Smooth muscle cell (in vitro differentiated cells): ENCODE results near the gene ARHGAP12. TPM values are rescaled to one million over a fixed set of nuclear protein-coding genes. Genes with fewer than 3 reads are reported as not detected.

Source experiments
- DNase-seq: peaks from one replicate; lab custom pipeline; 2025; ENCODE audit not compliant: unreplicated experiment; lab: John Stamatoyannopoulos, UW
- H2AFZ ChIP-seq: fragments of 200-600 bp; sonication (generic); 2 replicates; pipeline ENCODE4 v1.6.0; 2016; ENCODE audit warnings: antibody characterized with exemption, low read depth, mild to moderate bottlenecking
- H3F3A ChIP-seq: fragments of 200-600 bp; sonication (generic); 2 replicates; pipeline ENCODE4 v1.6.0; 2017; ENCODE audit warnings: antibody characterized with exemption, low read depth
- H3K27ac ChIP-seq: fragments of 200-600 bp; sonication (generic); 2 replicates; pipeline ENCODE4 v1.5.1; 2016; ENCODE audit warnings: low read depth, mild to moderate bottlenecking
- H3K27me3 ChIP-seq: fragments of 200-600 bp; sonication (generic); 2 replicates; pipeline ENCODE4 v1.6.1; 2016; ENCODE audit warnings: low read depth, mild to moderate bottlenecking
- H3K36me3 ChIP-seq: fragments of 200-600 bp; sonication (generic); 2 replicates; pipeline ENCODE4 v1.5.1; 2016; ENCODE audit warnings: low read depth
- H3K4me1 ChIP-seq: fragments of 200-600 bp; sonication (generic); 2 replicates; pipeline ENCODE4 v1.5.1; 2016; ENCODE audit warnings: low read depth
- H3K4me2 ChIP-seq: fragments of 200-600 bp; sonication (generic); 2 replicates; pipeline ENCODE4 v1.6.0; 2016; ENCODE audit warnings: mild to moderate bottlenecking
- H3K4me3 ChIP-seq: fragments of 200-600 bp; sonication (generic); 2 replicates; pipeline ENCODE4 v1.5.1; 2016; ENCODE audit warnings: mild to moderate bottlenecking
- H3K79me2 ChIP-seq: fragments of 200-600 bp; sonication (generic); 2 replicates; pipeline ENCODE4 v1.6.0; 2016; ENCODE audit warnings: low read depth, mild to moderate bottlenecking
- H3K9ac ChIP-seq: fragments of 200-600 bp; sonication (generic); 2 replicates; pipeline ENCODE4 v1.6.0; 2016; ENCODE audit warnings: low read depth
- H3K9me3 ChIP-seq: fragments of 200-600 bp; sonication (generic); replicated peaks from 2 replicates; pipeline ENCODE4 v1.5.1; 2016; ENCODE audit warnings: low read depth
- H4K20me1 ChIP-seq: fragments of 200-600 bp; sonication (generic); 2 replicates; pipeline ENCODE4 v1.6.0; 2016; ENCODE audit warnings: low read depth
- CTCF ChIP-seq: fragments of 200-600 bp; sonication (generic); IDR thresholded peaks from 2 replicates; pipeline ENCODE4 v1.5.1; 2017; ENCODE audit warnings: borderline replicate concordance, mild to moderate bottlenecking, antibody characterized with exemption; ENCODE audit not compliant: insufficient read depth, poor library complexity, severe bottlenecking
- WGBS: methylation state at CpG from one replicate; pipeline ENCODE4 v1.1.7; 2016; ENCODE audit warnings: low lambda C conversion rate; 5-methylcytosine and 5-hydroxymethylcytosine counted together
- polyA plus RNA-seq: library from polyadenylated mRNA; unstranded; fragments of >200 nt; fragmentation: Nextera tagmentation; extraction: Ambion mirVana; gene quantifications from 2 replicates; pipeline ENCODE4 v1.2.1, GENCODE V29; 2016
- total RNA-seq: library from RNA; depleted of rRNA; stranded (reverse); fragments of >200 nt; gene quantifications from 2 replicates; pipeline ENCODE4 v1.2.3, GENCODE V29; 2014

The ARHGAP12 gene
- total and polyA plus RNA-seq, 2 experiments from 2014 or later: 14.5 to 46.2 TPM

DNA sequence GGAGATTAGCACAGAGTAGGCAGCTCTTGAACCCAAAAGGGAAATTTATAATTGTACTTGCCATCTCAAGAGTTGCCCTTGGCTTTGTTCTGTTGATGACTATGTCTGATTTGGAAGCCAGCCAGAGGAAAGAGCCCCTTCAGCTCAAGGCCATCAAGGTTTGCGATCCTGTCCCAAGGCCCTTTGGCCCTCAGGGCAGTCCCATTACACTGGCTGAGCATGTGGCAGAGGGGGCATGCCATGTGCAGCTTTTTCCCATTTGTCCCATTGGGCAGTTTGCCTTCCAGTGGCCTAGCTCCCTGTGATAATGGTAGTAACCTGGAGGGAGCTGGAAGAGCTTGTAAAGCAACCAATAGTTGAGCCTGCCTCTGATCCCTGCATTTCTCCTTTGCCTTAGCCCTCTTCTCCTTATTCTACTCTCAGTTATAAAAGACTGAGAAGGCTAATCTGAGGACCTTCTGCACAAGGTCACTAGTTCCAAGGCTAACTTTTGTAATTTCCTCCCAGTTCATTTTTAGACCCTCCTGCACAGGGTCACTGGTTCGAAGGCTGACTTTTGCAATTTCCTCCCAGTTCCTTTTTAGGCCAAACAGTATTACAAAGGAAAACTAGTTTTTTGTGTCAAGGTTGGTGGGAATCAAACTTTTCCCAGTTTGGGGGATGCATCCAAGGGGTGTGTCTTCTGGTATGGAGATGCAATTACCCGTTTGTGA is 31.0 kb upstream of the ARHGAP12 start:
- Histone ChIP-seq H3K4me3 (no peak overlapping the region), H4K20me1 (no peaks in the 10 kb centered on the region), H3K27me3 (no peaks in the 10 kb centered on the region), H3K4me2 (no peak overlapping the region), H3K4me1 (peaks cover under 1% of the 10 kb centered on the region), H3K9ac (no peak overlapping the region), H3K27ac (no peak overlapping the region), H3K36me3 (no peaks in the 10 kb centered on the region), H3F3A (peaks cover 8% of the 10 kb centered on the region), H2AFZ (no peak overlapping the region), H3K79me2 (no peaks in the 10 kb centered on the region), H3K9me3 (no peaks in the 10 kb centered on the region)
- DNase-seq: no peak
- TF ChIP-seq CTCF: no peak
- WGBS: 65% methylated on average over 3 of the region's 3 CpGs

DNA sequence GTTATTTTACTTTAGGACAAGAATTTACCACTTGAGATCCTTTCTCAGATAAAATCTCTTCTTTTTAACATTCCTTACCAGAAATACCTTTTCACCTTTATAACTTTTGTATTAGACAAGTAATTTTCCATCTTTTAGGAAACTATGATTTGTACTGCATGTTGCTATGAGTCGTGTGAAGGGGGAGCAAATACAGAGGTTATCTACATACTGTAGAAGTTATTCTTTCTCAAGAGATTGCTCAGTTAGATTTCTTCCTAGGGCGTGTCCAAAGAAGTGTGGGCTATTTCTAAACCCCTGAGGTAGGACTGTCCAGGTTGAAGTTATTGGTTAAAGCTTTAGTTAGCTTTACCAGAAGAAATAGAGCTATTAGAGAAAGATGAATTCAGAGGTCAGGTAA is 30.2 kb upstream of the ARHGAP12 start:
- no peak overlapping the region for H3K27ac ChIP-seq
- H2AFZ ChIP-seq: no peak overlapping the region
- peaks cover 2% of the 10 kb centered on the region for H3F3A ChIP-seq
- H4K20me1 ChIP-seq: no peaks in the 10 kb centered on the region
- H3K79me2 ChIP-seq: no peaks in the 10 kb centered on the region
- no peaks in the 10 kb centered on the region for H3K36me3 ChIP-seq
- no peak overlapping the region for H3K4me2 ChIP-seq
- no peak for TF ChIP-seq CTCF
- no peaks in the 10 kb centered on the region for H3K9me3 ChIP-seq
- WGBS: 88% methylated on average over 2 of the region's 2 CpGs
- H3K27me3 ChIP-seq: no peaks in the 10 kb centered on the region
- DNase-seq: no peak
- H3K4me3 ChIP-seq: no peak overlapping the region
- no peak overlapping the region for H3K9ac ChIP-seq
- H3K4me1 ChIP-seq: no peaks in the 10 kb centered on the region

GRCh38 chr10:31956200-31956946 is 27.7 kb upstream of the ARHGAP12 start:
- Histone ChIP-seq H3K27me3 (no peaks in the 10 kb centered on the region), H3K27ac (no peak overlapping the region), H3K4me1 (no peaks in the 10 kb centered on the region), H4K20me1 (no peaks in the 10 kb centered on the region), H3K4me2 (no peak overlapping the region), H3K79me2 (no peaks in the 10 kb centered on the region), H2AFZ (no peak overlapping the region), H3F3A (no peaks in the 10 kb centered on the region), H3K9me3 (no peaks in the 10 kb centered on the region), H3K36me3 (no peaks in the 10 kb centered on the region), H3K9ac (no peak overlapping the region), H3K4me3 (no peak overlapping the region)
- no peak for DNase-seq
- 91% methylated on average over 5 of the region's 5 CpGs for WGBS
- TF ChIP-seq CTCF: no peak
